Activated T-helper 17 cell treated with anti-CD3 and anti-CD28 coated beads, Interleukin-2, amount 50 U/mL, for 72 hours (primary cell): Measurements from ENCODE around the gene CCT3. TPM values are rescaled to one million over a fixed set of nuclear protein-coding genes. Genes with fewer than 3 reads are reported as not detected.

ENCODE experiments used
- ATAC-seq: fragments of 150-1000 bp; cut with Tn5 transposase; replicated peaks from 2 replicates; pipeline ENCODE4 v1.10.0; 2021; ENCODE audit warnings: mild to moderate bottlenecking, moderate library complexity
- H3K27ac Mint-ChIP-seq: one replicate; pipeline ENCODE4 v1.8.0; 2022; ENCODE audit warnings: mixed read lengths
- H3K27me3 Mint-ChIP-seq: one replicate; pipeline ENCODE4 v1.8.0; 2022; ENCODE audit warnings: mixed read lengths
- H3K36me3 Mint-ChIP-seq: one replicate; pipeline ENCODE4 v1.8.0; 2022; ENCODE audit warnings: low read depth, mild to moderate bottlenecking, mixed read lengths
- H3K4me1 Mint-ChIP-seq: one replicate; pipeline ENCODE4 v1.8.0; 2022; ENCODE audit warnings: mixed read lengths
- H3K4me3 Mint-ChIP-seq: one replicate; pipeline ENCODE4 v1.8.0; 2022; ENCODE audit warnings: mild to moderate bottlenecking, mixed read lengths
- H3K9me3 Mint-ChIP-seq: one replicate; pipeline ENCODE4 v1.8.0; 2022; ENCODE audit warnings: mixed read lengths
- total RNA-seq, 2 donors: library from RNA; stranded (reverse); gene quantifications; one replicate each; pipeline ENCODE4 v1.2.3, GENCODE V29; 2022

CCT3 gene
- 100 to 1,000 TPM; 185 to 405 TPM for total RNA-seq

- no peaks in the 10 kb centered on the region for H3K9me3 Mint-ChIP-seq
- peaks cover 52% of the 10 kb centered on the region for H3K36me3 Mint-ChIP-seq
- no peaks in the 10 kb centered on the region for H3K27me3 Mint-ChIP-seq
- peak within 1 kb of the TSS; percentile 100 for H3K4me3 Mint-ChIP-seq
- peaks cover 24% of the 10 kb centered on the region for H3K4me1 Mint-ChIP-seq
- peak; percentile 96 for ATAC-seq
- H3K27ac Mint-ChIP-seq = peak within 1 kb of the TSS; percentile 92
These were observed at the start of gene CCT3, which contains the start of gene TSACC for GRCh38 chr1:156338180-156338976. Gene CCT3 (minus strand): TSS chr1:156338292. CDS start chr1:156338184, 108 bp downstream. Gene TSACC (plus strand): TSS chr1:156338526. CDS start chr1:156339758, 1,232 bp downstream.

GRCh38 chr1:156387870-156388173 is 49.7 kb upstream of the CCT3 start:
- no peaks in the 10 kb centered on the region for H3K9me3 Mint-ChIP-seq
- no peak overlapping the region for H3K4me3 Mint-ChIP-seq
- peaks cover 26% of the 10 kb centered on the region for H3K27me3 Mint-ChIP-seq
- H3K4me1 Mint-ChIP-seq = peaks cover 5% of the 10 kb centered on the region
- H3K36me3 Mint-ChIP-seq = no peaks in the 10 kb centered on the region
- H3K27ac Mint-ChIP-seq = no peak overlapping the region
- ATAC-seq = no peak

- no peaks in the 10 kb centered on the region for H3K36me3 Mint-ChIP-seq
- no peak overlapping the region for H3K27ac Mint-ChIP-seq
- no peak overlapping the region for H3K4me3 Mint-ChIP-seq
- peaks cover 5% of the 10 kb centered on the region for H3K4me1 Mint-ChIP-seq
- ATAC-seq = no peak
- peaks cover 26% of the 10 kb centered on the region for H3K27me3 Mint-ChIP-seq
- H3K9me3 Mint-ChIP-seq = no peaks in the 10 kb centered on the region
These were observed 49.1 kb upstream of the CCT3 start for GRCh38 chr1:156386949-156387869.

- no peak for ATAC-seq
- Mint-ChIP-seq H3K9me3 (no peaks in the 10 kb centered on the region), H3K4me1 (peaks cover 5% of the 10 kb centered on the region), H3K27ac (no peak overlapping the region), H3K27me3 (peaks cover 26% of the 10 kb centered on the region), H3K4me3 (no peak overlapping the region), H3K36me3 (no peaks in the 10 kb centered on the region)
These were observed 48.2 kb upstream of the CCT3 start for GRCh38 chr1:156386134-156386901.

- Mint-ChIP-seq H3K9me3 (no peaks in the 10 kb centered on the region), H3K4me3 (no peak overlapping the region), H3K4me1 (peaks cover 5% of the 10 kb centered on the region), H3K27ac (no peak overlapping the region), H3K36me3 (no peaks in the 10 kb centered on the region), H3K27me3 (peaks cover 26% of the 10 kb centered on the region)
- peak; percentile 77 for ATAC-seq
These were observed 47.5 kb upstream of the CCT3 start for GRCh38 chr1:156385534-156386031.

- no peak overlapping the region for H3K4me3 Mint-ChIP-seq
- H3K9me3 Mint-ChIP-seq = no peaks in the 10 kb centered on the region
- H3K36me3 Mint-ChIP-seq = no peaks in the 10 kb centered on the region
- no peak overlapping the region for H3K27ac Mint-ChIP-seq
- no peak for ATAC-seq
- H3K27me3 Mint-ChIP-seq = peaks cover 23% of the 10 kb centered on the region
- H3K4me1 Mint-ChIP-seq = peaks cover 5% of the 10 kb centered on the region
These were observed 46.6 kb upstream of the CCT3 start for GRCh38 chr1:156384658-156385057.

GRCh38 chr1:156384007-156384406 is 45.9 kb upstream of the CCT3 start:
- H3K36me3 Mint-ChIP-seq = no peaks in the 10 kb centered on the region
- peaks cover 17% of the 10 kb centered on the region for H3K27me3 Mint-ChIP-seq
- no peaks in the 10 kb centered on the region for H3K9me3 Mint-ChIP-seq
- H3K4me3 Mint-ChIP-seq = no peak overlapping the region
- no peak for ATAC-seq
- H3K27ac Mint-ChIP-seq = no peak overlapping the region
- peaks cover 5% of the 10 kb centered on the region for H3K4me1 Mint-ChIP-seq

- Mint-ChIP-seq H3K36me3 (no peaks in the 10 kb centered on the region), H3K27me3 (peaks cover 14% of the 10 kb centered on the region), H3K4me3 (no peak overlapping the region), H3K9me3 (no peaks in the 10 kb centered on the region), H3K27ac (no peak overlapping the region), H3K4me1 (peaks cover 5% of the 10 kb centered on the region)
- peak; percentile 88 for ATAC-seq
These were observed 44.9 kb upstream of the CCT3 start for GRCh38 chr1:156383023-156383422.

- H3K9me3 Mint-ChIP-seq = no peaks in the 10 kb centered on the region
- no peaks in the 10 kb centered on the region for H3K36me3 Mint-ChIP-seq
- H3K4me3 Mint-ChIP-seq = no peak overlapping the region
- no peak for ATAC-seq
- H3K27ac Mint-ChIP-seq = no peak overlapping the region
- H3K27me3 Mint-ChIP-seq = peaks cover 10% of the 10 kb centered on the region
- peaks cover 5% of the 10 kb centered on the region for H3K4me1 Mint-ChIP-seq
These were observed 44.5 kb upstream of the CCT3 start for GRCh38 chr1:156382561-156382960.

- Mint-ChIP-seq H3K36me3 (no peaks in the 10 kb centered on the region), H3K9me3 (no peaks in the 10 kb centered on the region), H3K4me3 (no peak overlapping the region), H3K4me1 (no peaks in the 10 kb centered on the region), H3K27ac (no peak overlapping the region), H3K27me3 (peaks cover 3% of the 10 kb centered on the region)
- no peak for ATAC-seq
These were observed 41.5 kb upstream of the CCT3 start for GRCh38 chr1:156379420-156380165.

- no peaks in the 10 kb centered on the region for H3K4me1 Mint-ChIP-seq
- H3K27ac Mint-ChIP-seq = no peak overlapping the region
- no peak overlapping the region for H3K4me3 Mint-ChIP-seq
- no peak for ATAC-seq
- peaks cover 7% of the 10 kb centered on the region for H3K27me3 Mint-ChIP-seq
- no peaks in the 10 kb centered on the region for H3K9me3 Mint-ChIP-seq
- H3K36me3 Mint-ChIP-seq = no peaks in the 10 kb centered on the region
These were observed 40.5 kb upstream of the CCT3 start for GRCh38 chr1:156378557-156378956.

- Mint-ChIP-seq H3K4me3 (no peak overlapping the region), H3K27me3 (peaks cover 9% of the 10 kb centered on the region), H3K36me3 (no peaks in the 10 kb centered on the region), H3K27ac (no peak overlapping the region), H3K4me1 (no peaks in the 10 kb centered on the region), H3K9me3 (no peaks in the 10 kb centered on the region)
- ATAC-seq = no peak
These were observed 39.1 kb upstream of the CCT3 start for GRCh38 chr1:156376958-156377919.

- H3K4me3 Mint-ChIP-seq = no peak overlapping the region
- H3K36me3 Mint-ChIP-seq = no peaks in the 10 kb centered on the region
- H3K27me3 Mint-ChIP-seq = peaks cover 11% of the 10 kb centered on the region
- H3K9me3 Mint-ChIP-seq = no peaks in the 10 kb centered on the region
- no peaks in the 10 kb centered on the region for H3K4me1 Mint-ChIP-seq
- no peak overlapping the region for H3K27ac Mint-ChIP-seq
- no peak for ATAC-seq
These were observed 38.1 kb upstream of the CCT3 start for GRCh38 chr1:156376146-156376545.
